ENCODE data around the gene PRIMA1. TPM values are rescaled to one million over a fixed set of nuclear protein-coding genes. Genes with fewer than 3 reads are reported as not detected.

PRIMA1 gene
- total and polyA plus RNA-seq, 2 donors from 2014 or later = 1.0 to 1.7 TPM

GRCh38 chr14:93712079-93712837 lies 76.0 kb downstream of the PRIMA1 start:
- intact Hi-C loops (cut with DNase I) = no loop called here
- no peaks in the 10 kb centered on the region for H3K36me3 ChIP-seq (ENCODE audit: control insufficient read depth in 2 of 3, insufficient read depth in 3 of 3, low read length in 3 of 3)
- FAIRE-seq (no peak), DNase-seq (no peak)
- no peak overlapping the region for H3K9ac ChIP-seq (ENCODE audit: low read length in 3 of 3)
- H3K4me1 ChIP-seq (ENCODE audit: control insufficient read depth in 2 of 3, insufficient read depth in 2 of 3, low read depth in 1 of 3, low read length in 3 of 3) = peaks cover 0 to 2% (median 0%) of the 10 kb centered on the region in 3 donors
- no peak overlapping the region for H3K27ac ChIP-seq (ENCODE audit: low read depth in 2 of 2, low read length in 2 of 2)
- no peaks in the 10 kb centered on the region for H3K27me3 ChIP-seq (ENCODE audit: control insufficient read depth, insufficient read depth, low read length)
- no peak for TF ChIP-seq CTCF (IDR thresholded peaks at IDR 0.05; ENCODE audit: borderline replicate concordance, extremely low read depth, insufficient read depth)
- no peak overlapping the region for H3K4me3 ChIP-seq (ENCODE audit: low read length in 3 of 3)
- H3K9me3 ChIP-seq (ENCODE audit: control insufficient read depth in 2 of 3, insufficient read depth in 1 of 3, low read length in 3 of 3) = no peaks in the 10 kb centered on the region

GRCh38 chr14:93709249-93709648 lies 79.0 kb downstream of the PRIMA1 start:
- FAIRE-seq = no peak
- intact Hi-C loops (cut with DNase I) = no loop called here

GRCh38 chr14:93708800-93709199 lies 79.5 kb downstream of the PRIMA1 start:
- intact Hi-C loops (cut with DNase I) = no loop called here
- H3K36me3 ChIP-seq (ENCODE audit: control insufficient read depth in 2 of 3, insufficient read depth in 3 of 3, low read length in 3 of 3) = no peaks in the 10 kb centered on the region
- H3K9me3 ChIP-seq (ENCODE audit: control insufficient read depth in 2 of 3, insufficient read depth in 1 of 3, low read length in 3 of 3) = no peaks in the 10 kb centered on the region
- H3K4me3 ChIP-seq (ENCODE audit: low read length in 3 of 3) = no peak overlapping the region
- no peak overlapping the region for H3K27ac ChIP-seq (ENCODE audit: low read depth in 2 of 2, low read length in 2 of 2)
- FAIRE-seq = no peak
- no peaks in the 10 kb centered on the region for H3K27me3 ChIP-seq (ENCODE audit: control insufficient read depth, insufficient read depth, low read length)
- DNase-seq = no peak
- TF ChIP-seq CTCF (IDR thresholded peaks at IDR 0.05; ENCODE audit: borderline replicate concordance, extremely low read depth, insufficient read depth) = no peak
- H3K4me1 ChIP-seq (ENCODE audit: control insufficient read depth in 2 of 3, insufficient read depth in 2 of 3, low read depth in 1 of 3, low read length in 3 of 3) = peaks cover 0 to 2% (median 0%) of the 10 kb centered on the region in 3 donors
- no peak overlapping the region for H3K9ac ChIP-seq (ENCODE audit: low read length in 3 of 3)

More at GRCh38 chr14:93709249-93709648, 79.0 kb downstream of the PRIMA1 start:
- Histone ChIP-seq H3K27me3 (ENCODE audit: control insufficient read depth, insufficient read depth, low read length) (no peaks in the 10 kb centered on the region), H3K4me3 (ENCODE audit: low read length in 3 of 3) (no peak overlapping the region), H3K36me3 (ENCODE audit: control insufficient read depth in 2 of 3, insufficient read depth in 3 of 3, low read length in 3 of 3) (no peaks in the 10 kb centered on the region), H3K9me3 (ENCODE audit: control insufficient read depth in 2 of 3, insufficient read depth in 1 of 3, low read length in 3 of 3) (no peaks in the 10 kb centered on the region), H3K4me1 (ENCODE audit: control insufficient read depth in 2 of 3, insufficient read depth in 2 of 3, low read depth in 1 of 3, low read length in 3 of 3) (peaks cover 0 to 2% (median 0%) of the 10 kb centered on the region in 3 donors), H3K9ac (ENCODE audit: low read length in 3 of 3) (no peak overlapping the region), H3K27ac (ENCODE audit: low read depth in 2 of 2, low read length in 2 of 2) (no peak overlapping the region)
- no peak for TF ChIP-seq CTCF (IDR thresholded peaks at IDR 0.05; ENCODE audit: borderline replicate concordance, extremely low read depth, insufficient read depth)
- no peak for DNase-seq
